Lower lobe of right lung (tissue), 2 donors: ENCODE data around the gene ROR1. TPM values are rescaled to one million over a fixed set of nuclear protein-coding genes. Genes with fewer than 3 reads are reported as not detected.

Experiments used
- ATAC-seq, 2 donors: fragments of 200-7000 bp; cut with Tn5 transposase; one replicate each; pipeline ENCODE4 v1.9.1; 2020 to 2022; ENCODE audit warnings: mild to moderate bottlenecking in 2 of 2, moderate library complexity in 2 of 2
- DNase-seq: peaks from one replicate; pipeline ENCODE4 v3.0.0-alpha.2; 2020
- H3K27ac ChIP-seq: fragments of 200-600 bp; one replicate; pipeline ENCODE4 v1.8.0; 2022
- H3K27me3 ChIP-seq: fragments of 200-600 bp; one replicate; pipeline ENCODE4 v1.8.0; 2022; ENCODE audit warnings: low read depth
- H3K36me3 ChIP-seq: fragments of 200-600 bp; one replicate; pipeline ENCODE4 v1.8.0; 2022; ENCODE audit warnings: mild to moderate bottlenecking
- H3K4me1 ChIP-seq: fragments of 200-600 bp; one replicate; pipeline ENCODE4 v1.8.0; 2022
- H3K4me3 ChIP-seq: fragments of 200-600 bp; one replicate; pipeline ENCODE4 v1.8.0; 2022; ENCODE audit warnings: mild to moderate bottlenecking
- H3K9me3 ChIP-seq: fragments of 200-600 bp; one replicate; pipeline ENCODE4 v1.8.0; 2022
- intact Hi-C: fragments of 100-400 bp; cut with DNase I; formaldehyde crosslinking; loops from one replicate; pipeline ENCODE4 v1.11.0; 2022
- total RNA-seq: library from RNA; stranded (reverse); fragmentation: NEBNext Ultra II Directional; extraction: Animal tissue kit (Norgen Biotek cat#: 25700); gene quantifications from one replicate; pipeline ENCODE4 v1.2.1, GENCODE V29; 2021
- TF ChIP-seq, protein P1 (sequence below): fragments of 200-600 bp; IDR thresholded peaks from one replicate; pipeline ENCODE4 v1.8.0; 2022; ENCODE audit warnings: antibody characterized with exemption, mild to moderate bottlenecking
- donor health status: DM: no; HTN: yes; CAD: no; lungs with severe emphysema.

Gene ROR1
- total RNA-seq, 1 donor from 2014 or later: 15.8 TPM

DNA sequence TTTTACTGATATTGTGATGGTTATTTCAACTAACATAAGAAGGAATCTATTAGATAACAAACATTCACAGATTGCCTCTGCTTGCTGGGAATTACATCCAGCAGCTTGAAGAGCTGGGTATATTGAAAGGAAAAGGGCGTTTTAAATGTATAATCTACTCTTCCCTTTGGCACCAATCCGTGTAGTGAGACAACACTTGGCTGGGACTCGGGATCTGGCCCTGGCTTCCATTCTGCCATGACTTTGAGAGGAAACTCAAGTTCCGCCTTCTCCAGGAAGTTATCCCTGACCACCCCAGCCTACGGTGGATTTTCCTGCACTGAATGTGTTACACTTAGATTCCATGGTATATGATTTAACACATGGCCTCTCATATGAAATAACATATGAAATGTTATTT lies 342.7 kb downstream of the ROR1 start:
- intact Hi-C loops: no loop called here
- no peaks in the 10 kb centered on the region for H3K27me3 ChIP-seq
- no peaks in the 10 kb centered on the region for H3K4me1 ChIP-seq
- H3K36me3 ChIP-seq: no peaks in the 10 kb centered on the region
- TF ChIP-seq, protein P1, sequence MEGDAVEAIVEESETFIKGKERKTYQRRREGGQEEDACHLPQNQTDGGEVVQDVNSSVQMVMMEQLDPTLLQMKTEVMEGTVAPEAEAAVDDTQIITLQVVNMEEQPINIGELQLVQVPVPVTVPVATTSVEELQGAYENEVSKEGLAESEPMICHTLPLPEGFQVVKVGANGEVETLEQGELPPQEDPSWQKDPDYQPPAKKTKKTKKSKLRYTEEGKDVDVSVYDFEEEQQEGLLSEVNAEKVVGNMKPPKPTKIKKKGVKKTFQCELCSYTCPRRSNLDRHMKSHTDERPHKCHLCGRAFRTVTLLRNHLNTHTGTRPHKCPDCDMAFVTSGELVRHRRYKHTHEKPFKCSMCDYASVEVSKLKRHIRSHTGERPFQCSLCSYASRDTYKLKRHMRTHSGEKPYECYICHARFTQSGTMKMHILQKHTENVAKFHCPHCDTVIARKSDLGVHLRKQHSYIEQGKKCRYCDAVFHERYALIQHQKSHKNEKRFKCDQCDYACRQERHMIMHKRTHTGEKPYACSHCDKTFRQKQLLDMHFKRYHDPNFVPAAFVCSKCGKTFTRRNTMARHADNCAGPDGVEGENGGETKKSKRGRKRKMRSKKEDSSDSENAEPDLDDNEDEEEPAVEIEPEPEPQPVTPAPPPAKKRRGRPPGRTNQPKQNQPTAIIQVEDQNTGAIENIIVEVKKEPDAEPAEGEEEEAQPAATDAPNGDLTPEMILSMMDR: no peak
- DNase-seq (no peak), ATAC-seq (no peak)
- no peak overlapping the region for H3K4me3 ChIP-seq
- H3K27ac ChIP-seq: no peak overlapping the region
- no peaks in the 10 kb centered on the region for H3K9me3 ChIP-seq

DNA sequence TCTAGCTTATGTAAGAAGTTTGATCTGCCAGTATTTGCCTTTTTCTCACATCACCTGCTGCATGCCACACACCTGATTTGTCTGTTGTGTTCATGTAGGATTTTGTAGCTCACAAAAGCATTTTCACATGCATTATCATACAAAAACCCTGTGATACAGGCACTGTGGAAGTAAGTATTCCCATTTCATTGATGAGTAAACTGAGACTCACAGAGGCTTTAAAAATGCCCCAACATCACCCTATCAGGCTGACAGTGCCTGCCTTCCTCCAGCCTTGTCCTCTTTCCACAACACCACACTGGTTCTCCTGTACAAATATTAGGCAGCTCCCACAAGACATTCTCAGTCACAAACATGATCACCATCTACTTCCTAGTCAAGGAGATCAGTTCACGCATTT lies 343.7 kb downstream of the ROR1 start:
- intact Hi-C loops: no loop called here
- H3K4me3 ChIP-seq: no peak overlapping the region
- no peaks in the 10 kb centered on the region for H3K4me1 ChIP-seq
- DNase-seq (no peak), ATAC-seq (no peak)
- no peak overlapping the region for H3K27ac ChIP-seq
- no peaks in the 10 kb centered on the region for H3K9me3 ChIP-seq
- TF ChIP-seq, protein P1: no peak
- no peaks in the 10 kb centered on the region for H3K36me3 ChIP-seq
- H3K27me3 ChIP-seq: no peaks in the 10 kb centered on the region

DNA sequence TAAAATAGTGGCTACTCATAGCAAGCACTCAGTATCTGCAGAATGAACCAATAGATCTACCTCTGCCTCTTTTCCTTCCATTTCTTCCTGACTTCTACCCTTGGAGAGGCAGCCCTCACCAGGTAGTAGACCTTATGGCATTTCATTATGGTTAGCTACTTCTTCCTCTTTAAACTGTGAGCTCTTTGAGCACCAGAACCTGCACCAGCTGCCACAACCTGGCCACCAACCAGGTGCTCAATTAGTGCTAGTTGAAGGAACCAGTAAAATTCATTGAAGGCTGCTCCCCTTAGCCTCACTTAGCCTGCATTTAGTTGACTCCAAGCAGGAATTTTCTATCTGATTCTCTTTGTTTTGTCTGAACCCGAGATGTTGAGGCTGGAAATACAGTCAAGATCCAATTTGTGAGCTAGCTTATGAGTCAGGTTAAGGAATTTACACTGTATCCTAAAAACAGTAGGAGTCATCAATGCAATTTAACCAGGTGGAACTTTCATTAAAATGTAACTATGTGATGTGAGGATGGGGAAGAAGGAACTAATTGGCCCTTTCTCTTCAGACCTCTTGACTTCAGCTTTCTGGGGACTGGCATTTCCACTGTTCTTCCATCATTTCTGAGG lies 348.1 kb downstream of the ROR1 start:
- TF ChIP-seq, protein P1: no peak
- DNase-seq (no peak), ATAC-seq (no peak)
- Histone ChIP-seq H3K27ac (no peak overlapping the region), H3K9me3 (no peaks in the 10 kb centered on the region), H3K36me3 (no peaks in the 10 kb centered on the region), H3K27me3 (no peaks in the 10 kb centered on the region), H3K4me3 (no peak overlapping the region), H3K4me1 (no peaks in the 10 kb centered on the region)
- intact Hi-C loops: loop anchor here (10.0 kb wide), 1 partner anchor 507 kb away; no protein-coding TSS in a partner anchor

DNA sequence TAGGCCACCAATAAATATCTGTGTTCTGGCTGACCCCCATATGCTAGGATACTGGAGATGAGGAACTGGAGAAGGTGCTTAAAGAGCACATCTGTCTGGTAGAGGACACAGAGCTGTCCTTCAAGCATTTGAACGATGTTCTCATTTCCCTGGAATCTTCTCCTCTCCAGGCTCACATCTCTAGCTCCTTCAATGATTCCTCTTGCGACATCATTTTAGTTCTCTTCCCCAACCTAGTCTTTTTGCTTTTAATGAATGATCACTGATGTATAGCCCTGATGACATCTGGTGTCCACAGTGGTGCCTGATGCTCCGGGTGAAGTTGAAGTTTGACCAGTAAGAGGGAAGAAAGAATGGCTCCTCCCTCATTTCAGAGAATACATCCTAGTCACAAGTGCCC lies 348.8 kb downstream of the ROR1 start:
- no peak overlapping the region for H3K27ac ChIP-seq
- no peaks in the 10 kb centered on the region for H3K36me3 ChIP-seq
- TF ChIP-seq, protein P1: no peak
- no peaks in the 10 kb centered on the region for H3K27me3 ChIP-seq
- no peak for DNase-seq
- H3K9me3 ChIP-seq: no peaks in the 10 kb centered on the region
- ATAC-seq: no peak
- H3K4me1 ChIP-seq: no peaks in the 10 kb centered on the region
- H3K4me3 ChIP-seq: no peak overlapping the region
- intact Hi-C loops: loop anchor here (10.0 kb wide), 1 partner anchor 508 kb away; no protein-coding TSS in a partner anchor

DNA sequence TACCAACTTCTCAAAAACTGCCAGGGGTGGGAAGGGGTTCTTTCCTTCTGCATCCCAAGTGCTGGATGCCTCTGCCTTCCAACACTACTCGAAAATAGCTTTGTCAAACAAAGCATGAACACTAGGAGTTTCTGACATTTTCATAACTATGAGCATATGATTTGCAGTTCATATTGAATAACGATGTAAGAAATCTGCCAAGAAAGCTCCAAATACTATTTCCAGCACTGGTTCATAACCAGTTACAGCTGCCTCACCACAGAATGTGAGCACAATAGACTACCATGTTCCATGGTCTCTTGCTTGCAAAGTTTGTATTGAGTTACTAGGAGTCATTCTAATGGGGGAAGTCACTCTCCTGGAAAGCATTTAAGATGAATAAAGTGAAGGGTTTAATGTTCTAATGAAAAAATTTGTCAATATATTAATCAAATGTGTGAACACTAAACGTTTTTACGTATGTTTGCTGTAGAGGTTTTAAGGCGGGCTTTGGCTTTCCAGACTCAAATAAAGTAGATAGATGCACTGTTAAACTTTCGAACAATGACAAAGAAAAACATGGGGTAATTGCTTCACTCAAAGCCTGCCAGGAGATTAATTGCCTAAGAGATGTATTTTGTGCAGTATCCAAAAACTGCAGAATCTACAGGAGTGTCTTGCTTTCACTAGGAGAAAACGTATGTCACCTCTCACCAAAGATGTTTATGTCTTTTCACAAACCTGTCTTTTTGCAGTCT lies 351.1 kb downstream of the ROR1 start:
- Histone ChIP-seq H3K27me3 (no peaks in the 10 kb centered on the region), H3K9me3 (no peaks in the 10 kb centered on the region), H3K4me3 (no peak overlapping the region), H3K27ac (no peak overlapping the region), H3K4me1 (no peaks in the 10 kb centered on the region), H3K36me3 (no peaks in the 10 kb centered on the region)
- no peak for DNase-seq
- TF ChIP-seq, protein P1: no peak
- intact Hi-C loops: loop anchor here (10.0 kb wide), 1 partner anchor 510 kb away; no protein-coding TSS in a partner anchor
- ATAC-seq: no peak
